HepG2 (cell line): ENCODE measurements around the gene SNHG17. TPM values are rescaled to one million over a fixed set of nuclear protein-coding genes. Genes with fewer than 3 reads are reported as not detected.

Experiments
- FOXP4 ChIP-seq: sonication (generic); formaldehyde crosslinking; IDR thresholded peaks from 2 replicates; pipeline ENCODE4 v1.4.0; 2020; ENCODE audit warnings: missing genetic modification reagents
- IKZF5 ChIP-seq: IDR thresholded peaks from 2 replicates; pipeline ENCODE4 v1.6.1; 2018; ENCODE audit warnings: missing genetic modification reagents, mild to moderate bottlenecking, missing compliant biosample characterization
- LBX2 ChIP-seq: sonication (generic); formaldehyde crosslinking; IDR thresholded peaks from 2 replicates; pipeline ENCODE4 v1.5.0; 2020; ENCODE audit warnings: missing genetic modification reagents, mild to moderate bottlenecking, borderline replicate concordance
- MLX ChIP-seq: IDR thresholded peaks from 2 replicates; pipeline ENCODE4 v1.6.1; 2016
- MXD3 ChIP-seq: IDR thresholded peaks from 2 replicates; pipeline ENCODE4 v1.6.1; 2016; ENCODE audit warnings: mild to moderate bottlenecking, missing biosample characterization, missing genetic modification reagents
- NCOA2 ChIP-seq: sonication (generic); formaldehyde crosslinking; IDR thresholded peaks from 2 replicates; pipeline ENCODE4 v1.8.0; 2022; ENCODE audit warnings: inconsistent platforms
- RFX3 ChIP-seq: IDR thresholded peaks from 2 replicates; pipeline ENCODE4 v1.6.1; 2016; ENCODE audit warnings: missing biosample characterization, missing genetic modification reagents
- SCMH1 ChIP-seq: sonication (generic); formaldehyde crosslinking; IDR thresholded peaks from 2 replicates; pipeline ENCODE4 v1.9.0; 2021; ENCODE audit warnings: missing genetic modification reagents, mild to moderate bottlenecking, borderline replicate concordance
- TBX2 ChIP-seq: sonication (generic); formaldehyde crosslinking; IDR thresholded peaks from 2 replicates; pipeline ENCODE4 v1.5.0; 2020; ENCODE audit warnings: missing genetic modification reagents, mild to moderate bottlenecking, borderline replicate concordance
- TBX3 ChIP-seq: fragments of 450-650 bp; IDR thresholded peaks from 2 replicates; pipeline ENCODE4 v1.6.1; 2017; ENCODE audit warnings: antibody characterized with exemption, mild to moderate bottlenecking, inconsistent platforms, borderline replicate concordance
- ZFYVE20 ChIP-seq: sonication (generic); formaldehyde crosslinking; IDR thresholded peaks from 2 replicates; pipeline ENCODE4 v1.8.0; 2023; ENCODE audit warnings: low read depth, mild to moderate bottlenecking, moderate library complexity, missing genetic modification reagents, borderline replicate concordance
- ZNF234 ChIP-seq: sonication (generic); formaldehyde crosslinking; conservative IDR thresholded peaks from 2 replicates; pipeline ENCODE4 v1.5.1; 2020; ENCODE audit warnings: mild to moderate bottlenecking, missing genetic modification reagents
- ZNF414 ChIP-seq: sonication (generic); formaldehyde crosslinking; IDR thresholded peaks from 2 replicates; pipeline ENCODE4 v1.5.0; 2020; ENCODE audit warnings: missing genetic modification reagents
- ZNF570 ChIP-seq: sonication (generic); formaldehyde crosslinking; IDR thresholded peaks from 2 replicates; pipeline ENCODE4 v1.4.0; 2020; ENCODE audit warnings: mild to moderate bottlenecking, missing genetic modification reagents, borderline replicate concordance
- ZNF724P ChIP-seq: sonication (generic); formaldehyde crosslinking; IDR thresholded peaks from 2 replicates; pipeline ENCODE4 v1.8.0; 2022; ENCODE audit warnings: missing genetic modification reagents, borderline replicate concordance
- ZNF770 ChIP-seq: sonication (generic); formaldehyde crosslinking; IDR thresholded peaks from 2 replicates; pipeline ENCODE4 v1.5.0; 2020; ENCODE audit warnings: mild to moderate bottlenecking, missing genetic modification reagents
- ZNF878 ChIP-seq: sonication (generic); formaldehyde crosslinking; IDR thresholded peaks from 2 replicates; pipeline ENCODE4 v1.8.1; 2023; ENCODE audit warnings: mild to moderate bottlenecking, missing genetic modification reagents, moderate library complexity
- ZUFSP ChIP-seq: sonication (generic); formaldehyde crosslinking; IDR thresholded peaks from 2 replicates; pipeline ENCODE4 v1.9.0; 2021; ENCODE audit warnings: missing genetic modification reagents, mild to moderate bottlenecking, borderline replicate concordance
- polyA plus RNA-seq, 8 experiments: library from polyadenylated mRNA; depleted of rRNA in 3 of 8; stranded (reverse) in 7 of 8; unstranded in 1 of 8; fragments of >200 nt; fragmentation: Illumina TruSeq in 4 of 8; extraction: Trizol in 4 of 8; gene quantifications; 2 replicates each; pipeline versions ENCODE4 v1.2.1 to v1.2.3, GENCODE V29; 2011 to 2016; ENCODE audit warnings: low read depth in 4 of 8, missing spikeins in 1 of 8, mixed read lengths in 1 of 8; ENCODE audit not compliant: insufficient read depth in 1 of 8
- total RNA-seq, 5 experiments: library from RNA; depleted of rRNA; stranded (reverse); fragments of >200 nt; fragmentation: Illumina TruSeq; extraction: Trizol; gene quantifications; 2 replicates each; pipeline ENCODE4 v1.2.3, GENCODE V29; 2016; ENCODE audit warnings: low read depth in 1 of 5

Gene SNHG17
- total and polyA plus RNA-seq, 2 of the 13 experiments (the other 11 are each of a cell fraction or from before 2014, with no cell fraction given) = 26.2 to 41.2 TPM

- TF ChIP-seq LBX2 = peak; percentile 98; the same call in 1 of the 2 replicates
- peak; percentile 100 for TF ChIP-seq ZNF234 (CRISPR knock-in tag)
- no peak; the same call in none of the 2 replicates for TF ChIP-seq RFX3 (CRISPR knock-in tag)
- peak; percentile 96 for TF ChIP-seq TBX2 (CRISPR knock-in tag)
- TF ChIP-seq ZNF724P (CRISPR knock-in tag) = peak; percentile 99; the same call in 1 of the 2 replicates
- TF ChIP-seq MXD3 (CRISPR knock-in tag) = peak; percentile 100
- TF ChIP-seq ZFYVE20 = peak; percentile 87
- TF ChIP-seq ZNF414 (CRISPR knock-in tag) = peak; percentile 100
- TF ChIP-seq SCMH1 (CRISPR knock-in tag) = no peak
- TF ChIP-seq IKZF5 (CRISPR knock-in tag) = peak; percentile 99
- peak; percentile 70; the same call in 1 of the 2 replicates for TF ChIP-seq TBX3
- TF ChIP-seq ZNF570 (CRISPR knock-in tag) = peak; percentile 96
- TF ChIP-seq ZNF770 (CRISPR knock-in tag) = peak; percentile 86
- TF ChIP-seq ZNF878 (CRISPR knock-in tag) = peak; percentile 98
- TF ChIP-seq MLX (CRISPR knock-in tag) = peak; percentile 88; the same call in 1 of the 2 replicates
- peak; percentile 89 for TF ChIP-seq FOXP4 (CRISPR knock-in tag)
- TF ChIP-seq ZUFSP = no peak
- TF ChIP-seq NCOA2 (CRISPR knock-in tag) = peak; percentile 87
These were observed at the start of gene SNHG17 (continued) for GRCh38 chr20:38434770-38435554.
